HG02943 (cell line): Measurements from ENCODE around the gene VWF.
"Not testable (repeated sequence)": the region's sequence is repeated elsewhere in the genome, so short reads cannot be mapped to it uniquely, and the experiment has no call there.

ENCODE experiments used
- ATAC-seq: cut with Tn5 transposase; IDR thresholded peaks from one replicate; pipeline ENCODE4 v1.9.1; 2021; ENCODE audit warnings: mild to moderate bottlenecking, low read depth, moderate library complexity; ENCODE audit not compliant: unreplicated experiment

Gene VWF

GRCh38 chr12:6124411-6125309 is at the start of gene VWF:
Gene VWF (minus strand): TSS chr12:6124670. CDS start chr12:6123196, 1,474 bp downstream.
- ATAC-seq = no peak

- ATAC-seq = no peak
These were observed 48.4 kb upstream of the VWF start for GRCh38 chr12:6172862-6173261.

- no peak for ATAC-seq
These were observed 47.6 kb upstream of the VWF start for GRCh38 chr12:6172086-6172485.

- ATAC-seq = no peak
These were observed 47.0 kb upstream of the VWF start for GRCh38 chr12:6171409-6172015.

DNA sequence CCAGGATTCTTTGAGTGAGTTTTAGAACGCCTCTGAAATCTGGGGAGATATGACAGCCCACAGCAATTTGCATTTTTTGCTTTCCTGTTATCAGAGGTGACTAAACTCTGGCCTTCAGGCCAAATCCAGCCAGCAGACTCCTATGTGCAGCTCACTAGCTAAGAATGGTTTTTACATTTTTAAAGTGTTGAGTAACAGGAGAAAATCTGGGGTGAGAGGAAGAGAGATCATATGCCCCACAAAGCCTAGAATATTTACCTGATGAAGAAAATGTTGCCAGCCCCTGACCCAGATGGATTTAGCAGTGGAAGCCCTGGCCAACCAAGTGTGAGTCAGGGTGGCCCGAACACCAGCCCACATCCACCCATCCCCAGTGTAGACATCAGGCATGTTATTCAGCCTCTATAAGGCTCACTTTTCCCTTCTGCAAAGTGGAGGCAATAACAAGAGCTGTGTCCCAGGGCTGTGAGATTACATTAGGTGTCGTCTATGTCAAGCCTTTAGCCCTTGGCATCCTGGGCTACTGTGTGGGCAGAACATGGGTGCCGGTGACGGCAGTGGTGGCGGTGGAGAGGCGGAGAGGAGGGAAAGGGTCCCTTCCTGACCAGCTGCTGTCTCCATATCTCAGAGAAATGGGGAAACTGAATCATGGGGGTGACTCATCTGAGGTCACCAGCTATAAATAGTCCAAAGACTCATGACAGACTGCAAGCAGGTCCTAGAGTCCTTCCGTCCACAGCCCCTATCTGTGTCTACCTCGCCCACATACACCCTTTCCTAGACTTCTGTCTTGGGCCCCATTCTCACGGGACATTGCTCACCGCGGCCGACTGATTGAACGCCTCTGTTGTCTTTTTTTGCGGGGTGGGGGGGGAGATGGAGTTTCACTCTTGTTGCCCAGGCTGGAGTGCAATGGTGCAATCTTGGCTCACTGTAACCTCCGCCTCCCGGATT is 43.1 kb upstream of the VWF start:
- ATAC-seq = peak; percentile 72

GRCh38 chr12:6166808-6167207 is 42.3 kb upstream of the VWF start:
- no peak for ATAC-seq

DNA sequence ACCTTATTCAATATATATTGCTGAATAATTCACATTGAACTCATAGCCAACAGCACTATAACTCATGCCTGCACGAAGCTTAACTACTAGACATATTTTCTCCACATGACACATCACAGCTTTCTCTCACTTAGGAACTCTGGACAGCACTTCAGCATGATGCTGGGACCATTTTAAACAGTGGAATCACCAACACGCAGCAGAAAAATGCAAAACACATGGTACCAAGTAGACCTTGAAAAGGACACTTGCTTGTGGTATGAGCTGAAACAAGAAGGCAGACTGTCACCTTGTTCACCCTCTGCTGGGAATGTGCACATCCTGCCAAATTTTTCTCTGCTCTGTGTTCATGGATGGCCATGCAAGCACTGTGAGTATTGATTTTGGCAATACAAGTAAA is 40.9 kb upstream of the VWF start:
- ATAC-seq = no peak

DNA sequence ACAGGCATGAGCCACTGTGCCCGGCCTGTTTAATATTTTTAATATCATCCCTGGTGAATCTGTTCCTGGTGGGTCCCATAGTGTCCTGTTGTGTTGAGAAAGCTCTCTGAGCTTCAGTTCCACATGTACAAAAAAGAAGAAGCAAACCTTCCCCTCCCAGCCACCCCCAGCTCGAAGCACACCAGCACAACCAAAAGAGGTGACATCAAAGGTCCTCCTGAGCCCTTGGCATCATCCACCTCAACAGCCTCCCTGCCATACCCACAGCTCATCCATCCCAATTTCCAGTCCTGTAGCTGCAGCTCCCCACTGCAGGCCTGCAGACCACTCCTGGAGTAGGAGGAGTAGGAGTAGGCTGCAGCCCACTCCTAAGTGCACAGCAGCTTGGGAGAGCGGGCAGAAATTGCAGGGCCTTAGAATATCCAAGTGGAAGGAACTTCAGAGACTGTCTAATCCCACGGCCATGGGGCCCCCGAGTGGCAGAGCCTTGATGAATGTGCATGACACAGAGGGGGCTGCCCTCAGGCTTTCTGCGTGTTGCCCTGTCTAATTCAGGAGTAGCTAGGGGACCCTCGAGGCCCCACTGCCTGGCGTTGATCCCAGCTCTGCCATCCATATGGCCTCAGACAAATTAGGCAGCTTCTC is 39.1 kb upstream of the VWF start:
- ATAC-seq = no peak

- ATAC-seq = no peak
These were observed 36.8 kb upstream of the VWF start for GRCh38 chr12:6161124-6161882.

- ATAC-seq = not testable (repeated sequence)
These were observed 35.7 kb upstream of the VWF start for GRCh38 chr12:6160049-6160649.

DNA sequence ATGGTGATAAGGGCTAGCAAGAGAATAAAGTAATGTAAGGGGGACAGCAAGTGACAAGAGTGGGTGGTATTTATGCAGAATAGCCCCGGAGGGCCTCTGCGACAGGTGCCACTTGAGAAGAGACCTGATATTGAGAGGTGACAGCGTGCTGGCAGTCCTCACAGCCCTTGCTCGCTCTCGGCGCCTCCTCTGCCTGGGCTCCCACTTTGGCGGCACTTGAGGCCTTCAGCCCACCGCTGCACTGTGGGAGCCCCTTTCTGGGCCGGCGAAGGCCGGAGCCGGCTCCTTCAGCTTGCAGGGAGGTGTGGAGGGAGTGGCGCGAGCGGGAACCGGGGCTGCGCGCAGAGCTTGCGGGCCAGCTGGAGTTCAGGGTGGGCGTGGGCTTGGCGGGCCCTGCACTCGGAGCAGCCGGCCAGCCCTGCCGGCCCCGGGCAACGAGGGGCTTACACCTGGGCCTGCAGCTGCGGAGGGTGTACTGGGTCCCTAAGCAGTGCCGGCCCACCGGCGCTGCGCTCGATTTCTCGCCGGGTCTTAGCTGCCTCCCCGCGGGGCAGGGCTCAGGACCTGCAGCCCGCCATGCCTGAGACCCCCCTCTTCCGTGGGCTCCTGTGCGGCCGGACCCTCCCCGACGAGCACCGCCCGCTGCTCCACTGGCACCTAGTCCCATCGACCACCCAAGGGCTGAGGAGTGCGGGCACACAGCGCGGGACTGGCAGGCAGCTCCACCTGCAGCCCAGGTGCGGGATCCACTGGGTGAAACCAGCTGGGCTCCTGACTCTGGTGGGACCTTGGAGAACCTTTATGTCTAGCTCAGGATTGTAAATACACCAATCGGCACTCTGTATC is 34.9 kb upstream of the VWF start:
- ATAC-seq = not testable (repeated sequence)

- ATAC-seq = no peak
These were observed 34.3 kb upstream of the VWF start for GRCh38 chr12:6158749-6159148.

- ATAC-seq = no peak
These were observed 33.8 kb upstream of the VWF start for GRCh38 chr12:6158255-6158654.

DNA sequence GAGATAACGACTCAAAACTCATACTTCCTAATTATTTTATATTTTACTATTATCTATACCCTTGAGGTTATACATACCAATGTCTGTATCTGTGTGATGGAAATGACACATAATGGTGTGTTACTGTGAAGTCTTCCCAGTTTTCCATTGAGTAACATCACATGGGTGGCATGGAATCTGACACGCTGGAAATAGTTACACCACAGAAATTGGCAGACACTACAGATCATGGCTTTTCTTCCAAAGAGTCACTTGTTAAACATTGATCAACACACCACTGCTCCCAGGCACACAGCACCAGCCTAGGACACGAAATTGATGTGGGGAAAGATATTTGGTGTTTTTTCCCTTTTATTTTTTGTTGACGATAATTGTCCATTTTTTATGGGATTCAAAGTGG is 33.0 kb upstream of the VWF start:
- ATAC-seq = no peak

DNA sequence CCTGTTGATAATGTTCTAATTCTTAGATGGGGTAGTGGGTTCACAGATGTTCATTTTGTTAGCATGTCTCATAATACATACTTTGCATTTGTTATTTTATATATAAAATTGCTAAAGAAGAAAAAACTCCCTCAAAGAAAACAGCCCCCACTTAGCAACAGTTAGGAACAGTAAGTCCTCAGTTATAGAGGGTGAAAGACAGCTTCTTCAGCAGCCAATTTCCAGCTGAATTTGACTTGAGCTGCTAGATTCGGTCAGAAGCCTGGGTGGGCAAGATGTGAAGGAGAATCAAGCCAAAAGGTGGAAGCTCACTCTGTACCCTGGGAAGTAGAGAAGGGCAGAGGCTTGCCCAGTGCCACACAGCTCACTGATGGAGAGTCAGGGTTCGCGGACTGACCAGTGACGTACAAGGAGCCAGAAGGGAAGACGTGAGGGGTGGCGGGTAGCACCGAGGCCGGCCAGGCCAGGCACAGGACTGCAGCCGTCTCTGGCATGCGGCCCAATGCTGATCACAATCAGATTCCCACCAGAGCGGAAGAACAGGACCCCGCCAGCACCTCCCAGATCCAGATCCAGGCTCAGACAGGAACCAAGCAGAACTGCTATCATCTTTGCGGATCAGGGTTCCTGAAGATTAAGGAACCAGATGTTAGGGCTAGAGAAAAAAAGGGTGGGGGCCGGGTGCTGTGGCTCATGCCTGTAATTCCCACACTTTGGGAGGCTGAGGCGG is 30.4 kb upstream of the VWF start:
- ATAC-seq = no peak

DNA sequence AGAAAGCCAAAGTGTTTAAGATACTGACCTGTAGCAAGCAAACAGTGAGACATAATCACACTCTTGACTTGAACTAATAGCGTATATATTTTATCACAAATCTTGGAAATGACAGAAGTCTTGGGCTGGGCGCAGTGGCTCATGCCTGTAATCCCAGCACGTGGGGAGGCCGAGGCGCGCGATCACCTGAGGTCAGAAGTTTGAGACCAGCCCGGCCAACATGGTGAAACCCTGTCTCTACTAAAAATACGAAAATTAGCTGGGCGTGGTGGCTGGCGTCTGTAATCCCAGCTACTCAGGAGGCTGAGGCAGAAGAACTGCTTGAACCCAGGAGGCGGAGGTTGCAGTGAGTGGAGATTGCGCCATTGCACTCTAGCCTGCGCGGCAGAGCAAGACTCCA is 24.3 kb upstream of the VWF start:
- not testable (repeated sequence) for ATAC-seq

DNA sequence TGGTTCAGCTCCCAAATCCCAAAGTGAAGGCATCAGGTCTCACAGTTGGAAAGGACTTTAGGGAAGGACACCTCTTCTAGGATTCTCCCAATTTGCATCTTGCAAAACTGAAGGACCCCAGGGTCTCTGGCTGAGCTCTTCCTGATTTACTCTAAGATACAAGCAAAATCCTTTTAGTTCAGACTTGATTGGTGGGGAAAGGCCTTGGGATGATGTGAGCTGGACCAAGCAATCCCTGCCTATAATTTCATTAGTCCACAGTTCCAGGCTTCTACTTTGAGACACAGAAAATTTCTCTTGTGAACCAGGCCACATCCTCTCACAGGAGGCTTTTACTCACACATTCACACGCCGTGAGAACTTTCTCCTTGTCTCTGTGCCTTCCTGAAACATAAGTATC is 23.6 kb upstream of the VWF start:
- ATAC-seq = no peak

- ATAC-seq = no peak
These were observed 22.5 kb upstream of the VWF start for GRCh38 chr12:6146951-6147350.
